Astrocyte (in vitro differentiated cells and primary cell): Measurements from ENCODE around the gene ITPKB. TPM values are rescaled to one million over a fixed set of nuclear protein-coding genes. Genes with fewer than 3 reads are reported as not detected.
"Not testable (repeated sequence)": the region's sequence is repeated elsewhere in the genome, so short reads cannot be mapped to it uniquely, and the experiment has no call there.

ENCODE experiments used
- DNase-seq: peaks from one replicate; pipeline ENCODE4 v3.0.0-alpha.2; 2010; ENCODE audit warnings: low read depth
- FAIRE-seq: peaks from 2 replicates; lab custom pipeline; 2011; peaks lifted over from hg19 to GRCh38; lab: Jason Lieb, UNC
- H2AFZ ChIP-seq: 2 replicates; pipeline ENCODE4 v1.6.0; 2012; ENCODE audit warnings: low read depth, low read length, inconsistent platforms
- H3K27ac ChIP-seq: 2 replicates; pipeline ENCODE4 v1.5.1; 2011; ENCODE audit warnings: low read depth, low read length, inconsistent platforms
- H3K27me3 ChIP-seq: 2 replicates; pipeline ENCODE4 v1.6.0; 2011; ENCODE audit warnings: low read length, inconsistent platforms; ENCODE audit not compliant: insufficient read depth
- H3K36me3 ChIP-seq: 2 replicates; pipeline ENCODE4 v1.5.1; 2011; ENCODE audit warnings: low read length, inconsistent platforms; ENCODE audit not compliant: insufficient read depth
- H3K4me1 ChIP-seq: 2 replicates; pipeline ENCODE4 v1.5.1; 2011; ENCODE audit warnings: low read length, inconsistent platforms; ENCODE audit not compliant: insufficient read depth
- H3K4me2 ChIP-seq: 2 replicates; pipeline ENCODE4 v1.6.0; 2012; ENCODE audit warnings: low read length, inconsistent platforms
- H3K4me3 ChIP-seq: 2 replicates; pipeline ENCODE4 v1.5.1; 2011; ENCODE audit warnings: low read depth, mild to moderate bottlenecking, low read length, inconsistent platforms; ENCODE audit not compliant: insufficient read depth
- H3K79me2 ChIP-seq: 2 replicates; pipeline ENCODE4 v1.6.0; 2012; ENCODE audit warnings: mild to moderate bottlenecking, low read length, inconsistent platforms; ENCODE audit not compliant: insufficient read depth
- H3K9ac ChIP-seq: 2 replicates; pipeline ENCODE4 v1.6.0; 2012; ENCODE audit warnings: mild to moderate bottlenecking, low read length, inconsistent platforms
- H3K9me3 ChIP-seq: 2 replicates; pipeline ENCODE4 v1.5.1; 2012; ENCODE audit warnings: low read depth, mild to moderate bottlenecking, low read length, inconsistent platforms; ENCODE audit not compliant: insufficient read depth
- H4K20me1 ChIP-seq: 2 replicates; pipeline ENCODE4 v1.6.0; 2012; ENCODE audit warnings: low read length, inconsistent platforms; ENCODE audit not compliant: insufficient read depth
- H3K27ac Mint-ChIP-seq: one replicate; pipeline ENCODE4 v1.8.0; 2021; ENCODE audit warnings: mild to moderate bottlenecking, mixed read lengths; ENCODE audit not compliant: unreplicated experiment
- H3K27me3 Mint-ChIP-seq: one replicate; pipeline ENCODE4 v1.8.0; 2021; ENCODE audit warnings: low read depth, mixed read lengths; ENCODE audit not compliant: unreplicated experiment
- H3K36me3 Mint-ChIP-seq: one replicate; pipeline ENCODE4 v1.8.0; 2021; ENCODE audit warnings: low read depth, mixed read lengths; ENCODE audit not compliant: unreplicated experiment
- H3K4me1 Mint-ChIP-seq: one replicate; pipeline ENCODE4 v1.8.0; 2021; ENCODE audit warnings: low read depth, mixed read lengths; ENCODE audit not compliant: unreplicated experiment
- H3K4me3 Mint-ChIP-seq: one replicate; pipeline ENCODE4 v1.8.0; 2021; ENCODE audit warnings: mild to moderate bottlenecking, moderate library complexity, mixed read lengths; ENCODE audit not compliant: unreplicated experiment
- H3K9me3 Mint-ChIP-seq: one replicate; pipeline ENCODE4 v1.8.0; 2021; ENCODE audit warnings: mild to moderate bottlenecking, mixed read lengths; ENCODE audit not compliant: unreplicated experiment
- EZH2 ChIP-seq: IDR thresholded peaks from 2 replicates; pipeline ENCODE4 v1.6.1; 2012; ENCODE audit warnings: mild to moderate bottlenecking, low read length, inconsistent platforms; ENCODE audit not compliant: insufficient read depth
- total RNA-seq: library from RNA; stranded (reverse); gene quantifications from 2 replicates; pipeline ENCODE4 v1.2.1, GENCODE V29; 2021
- TF ChIP-seq, protein P1 (sequence below): IDR thresholded peaks from 2 replicates; pipeline ENCODE4 v1.5.1; 2011; ENCODE audit warnings: low read depth, mild to moderate bottlenecking, inconsistent platforms, low read length, moderate library complexity; ENCODE audit not compliant: insufficient read depth

Gene ITPKB
- total RNA-seq, 1 donor from 2014 or later: 10.5 TPM

DNA sequence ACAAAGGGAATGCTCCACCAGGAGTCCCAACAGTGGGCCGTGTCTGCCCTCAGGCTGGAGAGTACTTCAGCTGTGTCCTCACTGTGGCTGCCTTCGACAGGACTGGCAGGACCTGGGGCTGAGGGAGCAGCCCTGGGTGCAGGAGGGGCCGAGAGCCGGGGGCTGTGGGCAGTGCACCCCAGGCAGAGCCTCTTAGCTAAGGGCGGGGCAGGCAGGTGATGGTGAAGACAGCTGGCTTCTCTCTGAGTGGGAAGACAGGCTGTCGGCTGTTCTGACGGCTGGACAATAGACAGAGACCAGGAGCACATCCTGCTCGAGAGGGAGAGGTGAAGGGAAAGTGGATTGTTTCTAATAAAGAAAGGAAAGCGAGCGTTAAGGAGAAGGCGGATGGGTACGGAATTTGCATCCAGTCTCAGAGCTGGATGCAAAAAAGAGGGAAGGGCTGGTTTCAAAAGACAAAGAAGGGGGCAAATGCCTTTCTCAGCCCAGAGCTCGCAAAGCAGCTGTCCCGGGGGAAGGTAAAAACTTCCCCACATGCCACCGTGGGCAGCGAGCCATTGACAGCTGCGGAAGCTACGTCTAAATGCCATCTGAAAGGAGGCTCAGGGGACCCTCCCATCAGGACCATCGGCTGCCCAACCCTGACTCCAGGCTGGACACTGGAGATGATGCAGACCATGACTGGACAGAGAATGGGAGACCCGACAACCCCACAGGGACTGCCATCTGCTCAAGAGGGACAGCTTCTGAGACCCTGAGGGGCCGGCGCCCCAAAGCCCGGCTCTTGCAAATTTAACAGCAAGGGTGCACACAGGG is 98.6 kb downstream of the ITPKB start:
- Histone ChIP-seq H3K27me3 (no peaks in the 10 kb centered on the region), H3K79me2 (no peaks in the 10 kb centered on the region), H2AFZ (no peak overlapping the region), H4K20me1 (peaks cover 3% of the 10 kb centered on the region), H3K4me3 (no peak overlapping the region), H3K9ac (no peak overlapping the region), H3K9me3 (no peaks in the 10 kb centered on the region), H3K4me2 (no peak overlapping the region), H3K4me1 (peaks cover 25% of the 10 kb centered on the region), H3K27ac (no peak overlapping the region), H3K36me3 (no peaks in the 10 kb centered on the region)
- Mint-ChIP-seq H3K9me3 (no peaks in the 10 kb centered on the region), H3K4me1 (peaks cover 19% of the 10 kb centered on the region), H3K27ac (no peak overlapping the region), H3K36me3 (peaks cover 9% of the 10 kb centered on the region), H3K4me3 (no peak overlapping the region), H3K27me3 (peaks cover 6% of the 10 kb centered on the region)
- no peak for TF ChIP-seq EZH2
- TF ChIP-seq, protein P1, sequence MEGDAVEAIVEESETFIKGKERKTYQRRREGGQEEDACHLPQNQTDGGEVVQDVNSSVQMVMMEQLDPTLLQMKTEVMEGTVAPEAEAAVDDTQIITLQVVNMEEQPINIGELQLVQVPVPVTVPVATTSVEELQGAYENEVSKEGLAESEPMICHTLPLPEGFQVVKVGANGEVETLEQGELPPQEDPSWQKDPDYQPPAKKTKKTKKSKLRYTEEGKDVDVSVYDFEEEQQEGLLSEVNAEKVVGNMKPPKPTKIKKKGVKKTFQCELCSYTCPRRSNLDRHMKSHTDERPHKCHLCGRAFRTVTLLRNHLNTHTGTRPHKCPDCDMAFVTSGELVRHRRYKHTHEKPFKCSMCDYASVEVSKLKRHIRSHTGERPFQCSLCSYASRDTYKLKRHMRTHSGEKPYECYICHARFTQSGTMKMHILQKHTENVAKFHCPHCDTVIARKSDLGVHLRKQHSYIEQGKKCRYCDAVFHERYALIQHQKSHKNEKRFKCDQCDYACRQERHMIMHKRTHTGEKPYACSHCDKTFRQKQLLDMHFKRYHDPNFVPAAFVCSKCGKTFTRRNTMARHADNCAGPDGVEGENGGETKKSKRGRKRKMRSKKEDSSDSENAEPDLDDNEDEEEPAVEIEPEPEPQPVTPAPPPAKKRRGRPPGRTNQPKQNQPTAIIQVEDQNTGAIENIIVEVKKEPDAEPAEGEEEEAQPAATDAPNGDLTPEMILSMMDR: no peak
- DNase-seq (no peak), FAIRE-seq (no peak)

DNA sequence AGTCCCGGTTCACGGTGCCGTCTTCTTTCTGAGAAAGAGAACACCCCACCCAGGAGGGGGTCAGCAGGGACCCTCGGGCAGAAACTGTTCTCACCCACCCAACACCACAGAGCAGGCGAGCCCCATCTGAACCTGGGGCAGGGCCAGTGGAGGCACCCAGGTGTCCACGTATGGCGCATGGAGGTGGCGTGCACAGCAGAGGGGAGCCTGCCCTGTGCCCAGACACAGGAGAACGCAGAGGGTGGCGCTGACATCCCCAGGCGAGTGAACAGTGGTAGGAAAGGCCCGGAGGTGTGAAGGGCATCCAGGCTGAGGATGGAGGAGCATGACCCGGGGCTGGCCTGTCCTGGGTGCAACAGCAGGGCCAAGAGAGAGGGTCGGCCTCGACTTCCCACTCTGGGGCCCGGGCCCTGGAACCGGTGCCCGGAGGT is 99.4 kb downstream of the ITPKB start:
- Mint-ChIP-seq H3K4me1 (peaks cover 20% of the 10 kb centered on the region), H3K4me3 (no peak overlapping the region), H3K27ac (no peak overlapping the region), H3K9me3 (no peaks in the 10 kb centered on the region), H3K27me3 (peaks cover 8% of the 10 kb centered on the region), H3K36me3 (peaks cover 9% of the 10 kb centered on the region)
- H3K27me3 ChIP-seq: no peaks in the 10 kb centered on the region
- no peak for TF ChIP-seq EZH2
- TF ChIP-seq, protein P1: no peak
- H3K27ac ChIP-seq: no peak overlapping the region
- no peak overlapping the region for H3K4me2 ChIP-seq
- peaks cover 20% of the 10 kb centered on the region for H3K4me1 ChIP-seq
- H3K4me3 ChIP-seq: no peak overlapping the region
- H3K36me3 ChIP-seq: no peaks in the 10 kb centered on the region
- DNase-seq (no peak), FAIRE-seq (no peak)
- H4K20me1 ChIP-seq: peaks cover 3% of the 10 kb centered on the region
- no peaks in the 10 kb centered on the region for H3K79me2 ChIP-seq
- no peak overlapping the region for H2AFZ ChIP-seq
- H3K9me3 ChIP-seq: no peaks in the 10 kb centered on the region
- H3K9ac ChIP-seq: no peak overlapping the region

DNA sequence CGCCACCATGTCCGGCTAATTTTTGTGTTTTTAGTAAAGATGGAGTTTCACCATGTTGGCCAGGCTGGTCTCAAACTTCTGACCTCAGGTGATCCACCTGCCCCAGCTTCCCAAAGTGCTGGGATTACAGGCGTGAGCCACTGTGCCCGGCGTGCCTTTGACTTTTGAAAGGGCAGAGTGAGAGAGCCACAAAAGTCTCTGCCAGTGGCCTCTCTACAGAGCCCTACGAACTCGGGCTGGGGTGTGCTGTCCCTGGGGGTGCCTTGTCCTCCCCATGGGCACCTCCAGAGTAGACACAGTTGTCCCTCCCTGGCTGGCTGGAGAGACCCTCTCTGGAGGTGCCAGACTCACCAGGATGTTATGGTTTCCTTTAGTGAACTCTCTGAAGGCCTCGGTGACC is 99.9 kb downstream of the ITPKB start:
- H3K27me3 Mint-ChIP-seq, H2AFZ ChIP-seq, H3K9ac ChIP-seq, H3K36me3 ChIP-seq, H3K4me3 ChIP-seq, H3K9me3 ChIP-seq, H3K9me3 Mint-ChIP-seq, H3K4me3 Mint-ChIP-seq, H4K20me1 ChIP-seq, H3K27ac ChIP-seq, DNase-seq, H3K4me2 ChIP-seq, H3K79me2 ChIP-seq, H3K27ac Mint-ChIP-seq, H3K36me3 Mint-ChIP-seq, H3K27me3 ChIP-seq, FAIRE-seq: not testable (repeated sequence)
- H3K4me1 Mint-ChIP-seq: peaks cover 17% of the 10 kb centered on the region
- H3K4me1 ChIP-seq: peaks cover 15% of the 10 kb centered on the region
